ENCODE data around the gene FLNB. TPM values are rescaled to one million over a fixed set of nuclear protein-coding genes. Genes with fewer than 3 reads are reported as not detected.
A peak's percentile ranks its signal among the peaks of the same experiment; 100 is the strongest.

Gene FLNB
- total RNA-seq, 1 experiment from 2014 or later: 309 TPM

GRCh38 chr3:58116161-58116955, 108.1 kb downstream of the FLNB start:
- POLR2A ChIA-PET: no interaction called here
- CTCF ChIA-PET: interaction anchor here (0.6 kb wide), 1 partner anchor 204 kb away, joined by 3 read pairs; no protein-coding TSS in a partner anchor
- Histone ChIP-seq H3K4me1 (ENCODE audit: control insufficient read depth, insufficient read depth, low read length) (peaks cover 7% of the 10 kb centered on the region; the same call in 1 of the 2 replicates), H3K27me3 (ENCODE audit: control insufficient read depth, insufficient read depth, low read length) (no peaks in the 10 kb centered on the region), H3K27ac (ENCODE audit: low read length) (peak overlapping the region; percentile 29; the same call in 1 of the 2 replicates), H3K36me3 (ENCODE audit: control insufficient read depth, insufficient read depth, low read length) (peaks cover 21% of the 10 kb centered on the region), H3K9me3 (ENCODE audit: control insufficient read depth, insufficient read depth, low read depth, low read length) (no peaks in the 10 kb centered on the region), H3K4me3 (ENCODE audit: low read depth in 2 of 2, low read length in 2 of 2) (no peak overlapping the region)
- BruUV-seq (replicated peaks): no TSS peak
- in situ Hi-C loops (cut with HindIII; ENCODE audit: low pct_unique_long_range_greater_than_20kb, low sequenced_read_pairs): no loop called here
- no peak for DNase-seq (ENCODE audit: low read depth, low spot score)
- intact Hi-C loops (cut with micrococcal nuclease; ENCODE audit: unreplicated experiment): no loop called here
- 0 out of 2 replicates have a peak, but pooled peaks have one; percentile 37 for ATAC-seq
- TF ChIP-seq POLR2AphosphoS5 (IDR thresholded peaks at IDR 0.05; ENCODE audit: low read depth, low read length): no peak
- no peak for TF ChIP-seq SIN3A (IDR thresholded peaks at IDR 0.05; ENCODE audit: borderline replicate concordance, insufficient read depth, low read depth, low read length)
- no peak for TF ChIP-seq CTCF (IDR thresholded peaks at IDR 0.05)
- no peak for TF ChIP-seq TCF7L2 (IDR thresholded peaks at IDR 0.05; ENCODE audit: low read depth, low read length)
- no peak for TF ChIP-seq REST (IDR thresholded peaks at IDR 0.05; ENCODE audit: insufficient read depth in 1 of 2, low read depth in 2 of 2, low read length in 1 of 2)

- H3K9me3 ChIP-seq (ENCODE audit: control insufficient read depth, insufficient read depth, low read depth, low read length): no peaks in the 10 kb centered on the region
- BruUV-seq (replicated peaks): no TSS peak
- intact Hi-C loops (cut with micrococcal nuclease; ENCODE audit: unreplicated experiment): no loop called here
- ChIA-PET CTCF (no interaction called here), POLR2A (no interaction called here)
- H3K4me3 ChIP-seq (ENCODE audit: low read depth in 2 of 2, low read length in 2 of 2): no peak overlapping the region
- no peaks in the 10 kb centered on the region for H3K27me3 ChIP-seq (ENCODE audit: control insufficient read depth, insufficient read depth, low read length)
- H3K27ac ChIP-seq (ENCODE audit: low read length): 0 out of 2 replicates have a peak overlapping the region, but pooled peaks have one; percentile 7
- no peak for TF ChIP-seq TCF7L2 (IDR thresholded peaks at IDR 0.05; ENCODE audit: low read depth, low read length)
- no peak for TF ChIP-seq POLR2AphosphoS5 (IDR thresholded peaks at IDR 0.05; ENCODE audit: low read depth, low read length)
- no peak for TF ChIP-seq SIN3A (IDR thresholded peaks at IDR 0.05; ENCODE audit: borderline replicate concordance, insufficient read depth, low read depth, low read length)
- no peak for TF ChIP-seq CTCF (IDR thresholded peaks at IDR 0.05)
- no peak for TF ChIP-seq REST (IDR thresholded peaks at IDR 0.05; ENCODE audit: insufficient read depth in 1 of 2, low read depth in 2 of 2, low read length in 1 of 2)
- H3K4me1 ChIP-seq (ENCODE audit: control insufficient read depth, insufficient read depth, low read length): peaks cover 7% of the 10 kb centered on the region; the same call in 1 of the 2 replicates
- in situ Hi-C loops (cut with HindIII; ENCODE audit: low pct_unique_long_range_greater_than_20kb, low sequenced_read_pairs): no loop called here
- DNase-seq (ENCODE audit: low read depth, low spot score): no peak
- H3K36me3 ChIP-seq (ENCODE audit: control insufficient read depth, insufficient read depth, low read length): peaks cover 21% of the 10 kb centered on the region
- no peak for ATAC-seq
Observed at GRCh38 chr3:58116985-58117384, 108.8 kb downstream of the FLNB start.

Data from Panc1 (cell line).